Measurements from ENCODE around the gene PRKCZ.

Gene PRKCZ

DNA sequence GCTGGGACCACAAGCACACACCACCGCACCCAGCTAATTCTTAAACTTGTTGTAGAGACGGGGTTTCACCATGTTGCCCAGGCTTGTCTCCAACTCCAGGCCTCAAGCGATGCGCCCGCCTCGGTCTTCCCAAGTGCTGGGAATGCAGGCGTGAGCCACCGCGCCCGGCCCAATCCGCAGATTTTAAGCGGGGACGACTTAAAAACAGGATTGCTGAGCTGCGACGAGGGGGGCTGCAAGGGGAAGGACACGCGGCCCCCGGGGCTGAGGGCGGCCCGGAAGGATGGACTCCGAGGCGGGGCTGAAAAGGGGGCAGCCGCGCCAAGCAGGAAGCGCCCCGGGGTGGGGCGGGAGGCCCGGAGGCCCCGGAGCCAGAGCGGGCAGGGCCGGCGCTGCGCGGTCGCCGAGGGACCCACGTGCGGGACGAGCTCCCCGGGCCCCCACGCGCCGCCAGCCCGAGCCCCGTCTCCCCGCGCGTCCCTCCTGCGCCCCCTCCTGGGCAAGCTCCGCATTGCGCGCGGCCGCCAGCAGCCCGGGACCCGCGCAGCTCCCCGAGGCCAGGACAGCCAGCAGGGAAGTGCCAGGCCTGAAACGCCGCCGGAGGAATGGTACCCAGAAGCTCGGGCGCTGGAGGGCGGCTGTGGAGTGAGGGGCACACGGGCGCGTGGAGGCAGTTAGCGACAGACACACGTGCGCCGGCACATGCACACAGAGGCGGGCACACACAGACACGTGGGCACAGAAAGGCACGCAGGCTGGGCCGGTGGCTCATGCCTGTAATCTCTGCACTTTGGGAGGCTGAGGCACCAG, 5.5 kb upstream of the PRKCZ start:
- Histone ChIP-seq H3K36me3 (no peaks in the 10 kb centered on the region), H3K4me1 (ENCODE audit: control insufficient read depth in 1 of 2, insufficient read depth in 1 of 2, low read depth in 1 of 2, low read length in 1 of 2) (peaks cover 6 to 14% of the 10 kb centered on the region in 2 experiments), H3K9me3 (no peaks in the 10 kb centered on the region), H3K27ac (no peak overlapping the region), H3K4me3 (ENCODE audit: low read depth in 1 of 2, low read length in 1 of 2) (no peak overlapping the region), H3K27me3 (peaks cover 91% of the 10 kb centered on the region)
- TF ChIP-seq, protein P1, sequence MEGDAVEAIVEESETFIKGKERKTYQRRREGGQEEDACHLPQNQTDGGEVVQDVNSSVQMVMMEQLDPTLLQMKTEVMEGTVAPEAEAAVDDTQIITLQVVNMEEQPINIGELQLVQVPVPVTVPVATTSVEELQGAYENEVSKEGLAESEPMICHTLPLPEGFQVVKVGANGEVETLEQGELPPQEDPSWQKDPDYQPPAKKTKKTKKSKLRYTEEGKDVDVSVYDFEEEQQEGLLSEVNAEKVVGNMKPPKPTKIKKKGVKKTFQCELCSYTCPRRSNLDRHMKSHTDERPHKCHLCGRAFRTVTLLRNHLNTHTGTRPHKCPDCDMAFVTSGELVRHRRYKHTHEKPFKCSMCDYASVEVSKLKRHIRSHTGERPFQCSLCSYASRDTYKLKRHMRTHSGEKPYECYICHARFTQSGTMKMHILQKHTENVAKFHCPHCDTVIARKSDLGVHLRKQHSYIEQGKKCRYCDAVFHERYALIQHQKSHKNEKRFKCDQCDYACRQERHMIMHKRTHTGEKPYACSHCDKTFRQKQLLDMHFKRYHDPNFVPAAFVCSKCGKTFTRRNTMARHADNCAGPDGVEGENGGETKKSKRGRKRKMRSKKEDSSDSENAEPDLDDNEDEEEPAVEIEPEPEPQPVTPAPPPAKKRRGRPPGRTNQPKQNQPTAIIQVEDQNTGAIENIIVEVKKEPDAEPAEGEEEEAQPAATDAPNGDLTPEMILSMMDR (IDR thresholded peaks at IDR 0.05): peak; percentile 94

DNA sequence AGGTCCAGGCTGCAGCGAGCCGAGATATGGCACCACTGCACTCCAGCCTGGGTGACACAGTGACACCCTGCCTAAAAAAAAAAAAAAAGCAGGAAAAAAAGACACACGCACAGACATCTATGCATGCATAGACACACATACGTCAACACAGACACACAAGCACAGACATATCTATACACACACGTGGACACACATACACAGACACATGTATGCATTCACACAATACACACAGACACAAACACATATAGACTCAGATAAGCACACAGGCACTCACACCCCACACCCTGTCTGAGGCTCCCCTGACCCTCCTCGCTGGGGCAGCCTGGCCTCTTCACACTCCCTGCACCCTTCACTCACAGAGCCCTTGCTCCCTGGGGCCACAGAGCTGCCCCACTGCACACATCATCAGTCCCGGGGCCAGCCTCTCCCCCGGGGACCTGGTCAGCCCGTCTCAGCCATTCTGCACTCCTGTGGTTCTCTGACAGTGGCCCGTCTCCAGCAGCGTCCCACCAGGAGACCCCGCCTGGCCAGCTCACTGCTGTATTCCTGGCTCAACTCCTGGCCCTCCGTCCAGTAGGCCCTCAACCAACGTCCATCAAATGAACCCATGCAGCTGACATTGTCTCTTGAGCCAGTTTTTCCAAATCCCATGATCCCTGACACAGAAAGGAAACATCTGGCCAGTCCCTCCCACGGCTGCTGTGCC, 4.6 kb upstream of the PRKCZ start:
- TF ChIP-seq, protein P1 (IDR thresholded peaks at IDR 0.05): no peak
- Histone ChIP-seq H3K4me1 (ENCODE audit: control insufficient read depth in 1 of 2, insufficient read depth in 1 of 2, low read depth in 1 of 2, low read length in 1 of 2) (peaks cover 7 to 20% of the 10 kb centered on the region in 2 experiments), H3K4me3 (ENCODE audit: low read depth in 1 of 2, low read length in 1 of 2) (no peak overlapping the region), H3K27me3 (peaks cover 95% of the 10 kb centered on the region), H3K36me3 (no peaks in the 10 kb centered on the region), H3K9me3 (no peaks in the 10 kb centered on the region), H3K27ac (no peak overlapping the region)

DNA sequence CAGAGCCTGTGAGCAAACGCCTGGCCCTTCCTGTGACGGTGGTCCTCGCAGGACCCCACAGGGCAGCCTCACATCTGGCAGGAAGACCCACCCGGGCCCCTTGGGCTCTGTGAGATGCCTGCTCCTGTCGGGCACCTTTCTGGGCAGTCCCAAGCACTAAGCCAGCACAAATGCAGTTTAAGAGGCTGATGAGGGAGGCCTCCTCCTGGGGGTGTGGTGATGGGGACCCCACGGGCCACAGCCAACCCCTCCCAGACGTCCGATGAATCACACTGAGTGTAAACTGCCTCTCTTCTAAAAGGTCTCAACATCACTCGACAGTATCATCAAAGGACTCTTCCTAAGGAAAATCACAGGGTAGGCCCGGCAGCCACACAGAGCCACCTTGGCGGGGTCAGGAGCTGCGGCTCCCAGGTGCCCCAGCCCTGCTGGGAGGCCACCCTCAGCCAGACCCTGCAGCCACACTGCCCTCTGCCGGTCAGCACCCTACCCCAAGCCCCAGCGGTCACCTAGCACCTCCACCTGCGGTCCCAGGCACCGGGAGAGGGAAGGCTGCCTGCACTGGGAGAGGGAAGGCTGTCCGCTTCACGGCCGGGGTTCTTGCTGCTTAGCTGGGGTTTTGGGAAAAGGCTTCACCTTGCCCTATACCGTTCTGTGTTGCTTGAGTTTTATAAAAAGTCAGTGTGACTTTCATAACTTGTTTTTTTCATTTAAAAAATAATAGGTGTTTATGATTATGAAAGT, 3.9 kb upstream of the PRKCZ start:
- TF ChIP-seq, protein P1 (IDR thresholded peaks at IDR 0.05): peak; percentile 63

DNA sequence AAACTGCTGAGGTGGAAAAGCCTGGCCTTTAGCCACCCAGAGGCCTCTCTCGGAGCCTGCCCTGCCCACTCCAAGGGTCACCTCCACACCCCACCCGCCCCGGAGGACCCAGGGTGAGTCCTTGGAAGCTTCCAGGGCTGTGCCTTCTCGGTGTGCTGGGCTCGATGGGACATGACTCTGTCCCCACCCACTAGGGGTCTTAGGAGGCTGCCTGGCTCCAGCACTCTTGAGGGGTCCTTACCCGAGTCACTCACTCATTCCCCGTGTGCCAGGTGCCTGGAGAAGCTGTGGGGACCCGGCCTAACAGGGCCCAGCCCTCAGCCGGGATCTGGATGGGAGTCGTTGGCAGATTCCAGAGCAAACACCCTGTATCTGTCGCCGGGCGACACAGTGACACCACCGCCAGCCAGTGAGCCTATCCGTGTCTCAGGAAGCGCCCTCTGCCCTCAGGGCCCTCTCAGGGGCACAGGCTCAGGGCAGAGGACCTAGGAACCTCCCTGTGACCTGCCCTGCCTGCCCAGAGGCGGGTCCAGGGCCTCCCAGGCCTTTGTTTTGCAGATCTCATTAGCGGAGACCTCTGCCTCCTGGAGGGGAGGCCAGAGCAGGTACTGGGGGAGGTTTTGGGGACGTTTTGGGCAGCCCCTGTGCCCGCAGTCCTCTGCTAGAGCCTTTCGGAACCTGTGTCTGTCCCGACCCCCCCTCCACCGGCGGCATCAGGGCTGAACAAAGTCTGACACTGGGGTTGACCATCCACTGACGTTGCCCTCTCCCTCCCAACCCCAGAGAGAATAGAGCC, 3.1 kb upstream of the PRKCZ start:
- Histone ChIP-seq H3K4me3 (ENCODE audit: low read depth in 1 of 2, low read length in 1 of 2) (no peak overlapping the region), H3K36me3 (no peaks in the 10 kb centered on the region), H3K4me1 (ENCODE audit: control insufficient read depth in 1 of 2, insufficient read depth in 1 of 2, low read depth in 1 of 2, low read length in 1 of 2) (peaks cover 12 to 25% of the 10 kb centered on the region in 2 experiments), H3K27me3 (peaks cover 95% of the 10 kb centered on the region), H3K27ac (no peak overlapping the region), H3K9me3 (no peaks in the 10 kb centered on the region)
- TF ChIP-seq, protein P1 (IDR thresholded peaks at IDR 0.05): no peak

More for the DNA sequence above, 3.9 kb upstream of the PRKCZ start:
- H3K4me3 ChIP-seq (ENCODE audit: low read depth in 1 of 2, low read length in 1 of 2): no peak overlapping the region
- H3K27me3 ChIP-seq: peaks cover 95% of the 10 kb centered on the region
- peaks cover 12 to 25% of the 10 kb centered on the region in 2 experiments for H3K4me1 ChIP-seq (ENCODE audit: control insufficient read depth in 1 of 2, insufficient read depth in 1 of 2, low read depth in 1 of 2, low read length in 1 of 2)
- H3K27ac ChIP-seq: no peak overlapping the region
- H3K9me3 ChIP-seq: no peaks in the 10 kb centered on the region
- H3K36me3 ChIP-seq: no peaks in the 10 kb centered on the region
